Suprapubic skin (tissue), 4 donors: ENCODE measurements around the gene MRGPRF. TPM values are rescaled to one million over a fixed set of nuclear protein-coding genes. Genes with fewer than 3 reads are reported as not detected.

ENCODE experiments used
- DNase-seq, 2 donors: peaks; one replicate each; pipeline ENCODE4 v3.0.0-alpha.2; 2019; ENCODE audit warnings: low spot score in 2 of 2
- H3K27ac ChIP-seq: fragments of 200-600 bp; sonication (generic); one replicate; pipeline ENCODE4 v1.5.1; 2019
- H3K27me3 ChIP-seq: fragments of 200-600 bp; sonication (generic); one replicate; pipeline ENCODE4 v1.5.1; 2019
- H3K36me3 ChIP-seq: fragments of 200-600 bp; sonication (generic); one replicate; pipeline ENCODE4 v1.5.1; 2019
- H3K4me1 ChIP-seq: fragments of 200-600 bp; sonication (generic); one replicate; pipeline ENCODE4 v1.5.1; 2019
- H3K4me3 ChIP-seq: fragments of 200-600 bp; sonication (generic); one replicate; pipeline ENCODE4 v1.5.1; 2019; ENCODE audit warnings: mild to moderate bottlenecking
- H3K9me3 ChIP-seq: fragments of 200-600 bp; sonication (generic); one replicate; pipeline ENCODE4 v1.5.1; 2019
- CTCF ChIP-seq, 2 donors: fragments of 200-600 bp in 1 of 2; fragments of 450-650 bp in 1 of 2; sonication (generic) in 1 of 2; IDR thresholded peaks; one replicate each; pipeline ENCODE4 v1.5.1; 2016 to 2019; ENCODE audit warnings: antibody characterized with exemption in 2 of 2, mild to moderate bottlenecking in 1 of 2, moderate library complexity in 1 of 2
- EP300 ChIP-seq: sonication (generic); formaldehyde crosslinking; IDR thresholded peaks from one replicate; pipeline ENCODE4 v1.6.1; 2017; ENCODE audit warnings: antibody characterized with exemption
- POLR2A ChIP-seq, 2 donors: fragments of 450-650 bp; IDR thresholded peaks; one replicate each; pipeline ENCODE4 v1.6.1; 2017; ENCODE audit warnings: antibody characterized with exemption in 2 of 2, mild to moderate bottlenecking in 2 of 2, moderate library complexity in 2 of 2
- POLR2AphosphoS5 ChIP-seq, 3 donors: sonication (generic); formaldehyde crosslinking; IDR thresholded peaks; one replicate each; pipeline ENCODE4 v1.6.1; 2017; ENCODE audit warnings: antibody characterized with exemption in 3 of 3
- WGBS: methylation state at CpG from one replicate; pipeline ENCODE4 v1.1.5; 2018; 5-methylcytosine and 5-hydroxymethylcytosine counted together
- total RNA-seq, 4 donors: library from RNA; depleted of rRNA; stranded (reverse); fragments of >200 nt; gene quantifications; one replicate each; pipeline ENCODE4 v1.1.0, GENCODE V29; 2016

The MRGPRF gene
- total RNA-seq, 4 donors from 2014 or later, result 2.0 to 9.8 (median 4.8) TPM

GRCh38 chr11:69027704-69028372 is 14.8 kb upstream of the MRGPRF start:
- Histone ChIP-seq H3K4me1 (no peaks in the 10 kb centered on the region), H3K27me3 (no peaks in the 10 kb centered on the region), H3K4me3 (no peak overlapping the region), H3K27ac (no peak overlapping the region), H3K36me3 (no peaks in the 10 kb centered on the region), H3K9me3 (no peaks in the 10 kb centered on the region)
- TF ChIP-seq POLR2AphosphoS5 (IDR thresholded peaks at IDR 0.05), result no peak
- no peak for TF ChIP-seq POLR2A (IDR thresholded peaks at IDR 0.05)
- no peak for TF ChIP-seq CTCF (IDR thresholded peaks at IDR 0.05)
- no peak for TF ChIP-seq EP300
- DNase-seq, result no peak
- 77% methylated on average over 9 of the region's 9 CpGs for WGBS

GRCh38 chr11:69024509-69024908 is 11.5 kb upstream of the MRGPRF start:
- WGBS, result 92% methylated on average over 6 of the region's 6 CpGs
- no peaks in the 10 kb centered on the region for H3K36me3 ChIP-seq
- no peak for DNase-seq
- H3K27me3 ChIP-seq, result no peaks in the 10 kb centered on the region
- no peaks in the 10 kb centered on the region for H3K4me1 ChIP-seq
- H3K9me3 ChIP-seq, result no peaks in the 10 kb centered on the region
- H3K4me3 ChIP-seq, result no peak overlapping the region
- TF ChIP-seq CTCF (IDR thresholded peaks at IDR 0.05) (no peak), POLR2A (IDR thresholded peaks at IDR 0.05) (no peak), POLR2AphosphoS5 (IDR thresholded peaks at IDR 0.05) (no peak), EP300 (no peak)
- no peak overlapping the region for H3K27ac ChIP-seq

DNA sequence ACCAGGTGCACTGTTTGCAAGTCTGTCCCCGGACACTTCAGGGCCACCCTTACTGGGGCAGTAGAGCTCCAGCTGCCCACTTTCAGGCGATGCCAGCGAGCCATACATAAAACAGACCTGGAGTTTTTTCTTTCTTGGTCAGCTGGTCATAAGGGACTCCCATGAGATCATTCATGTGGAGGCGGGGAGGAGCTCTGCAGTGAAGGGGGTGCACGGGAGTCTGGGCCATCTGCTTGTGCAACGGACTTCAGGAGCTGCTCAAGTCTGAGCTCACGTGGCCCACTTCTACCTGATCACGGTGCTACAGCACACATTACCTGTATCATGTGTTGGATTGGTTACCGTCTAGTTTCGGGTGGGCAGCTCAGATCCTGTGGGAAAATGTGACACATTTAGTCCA is 9.2 kb upstream of the MRGPRF start:
- Histone ChIP-seq H3K4me3 (no peak overlapping the region), H3K27me3 (no peaks in the 10 kb centered on the region), H3K9me3 (no peaks in the 10 kb centered on the region), H3K27ac (no peak overlapping the region), H3K36me3 (no peaks in the 10 kb centered on the region), H3K4me1 (no peaks in the 10 kb centered on the region)
- 78% methylated on average over 10 of the region's 10 CpGs for WGBS
- no peak for DNase-seq
- no peak for TF ChIP-seq EP300
- TF ChIP-seq POLR2A (IDR thresholded peaks at IDR 0.05), result no peak
- TF ChIP-seq CTCF (IDR thresholded peaks at IDR 0.05), result no peak
- TF ChIP-seq POLR2AphosphoS5 (IDR thresholded peaks at IDR 0.05), result no peak

DNA sequence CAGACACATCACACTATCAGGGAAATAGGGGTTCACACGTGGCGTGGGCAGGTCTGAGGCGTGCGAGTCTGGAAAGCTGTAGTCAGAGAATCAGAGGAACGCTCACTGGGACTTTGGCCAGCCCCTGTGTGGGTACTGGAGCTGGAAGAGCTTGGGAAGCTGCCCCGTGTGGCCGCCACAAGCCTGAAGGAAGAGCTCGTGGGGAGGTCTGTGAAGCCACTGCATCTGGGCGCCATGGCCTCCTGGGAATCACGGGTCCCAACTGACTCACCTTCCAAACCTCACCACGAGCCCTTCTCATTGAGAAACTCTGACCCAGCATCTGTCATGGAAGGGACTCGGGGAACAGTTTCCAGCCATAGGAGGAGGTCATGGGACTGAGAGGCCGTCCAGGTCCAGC is 5.9 kb upstream of the MRGPRF start:
- no peak overlapping the region for H3K4me3 ChIP-seq
- no peaks in the 10 kb centered on the region for H3K9me3 ChIP-seq
- H3K27ac ChIP-seq, result no peak overlapping the region
- H3K36me3 ChIP-seq, result no peaks in the 10 kb centered on the region
- 66% methylated on average over 13 of the region's 13 CpGs for WGBS
- DNase-seq, result no peak
- TF ChIP-seq EP300 (no peak), POLR2AphosphoS5 (IDR thresholded peaks at IDR 0.05) (no peak), CTCF (IDR thresholded peaks at IDR 0.05) (no peak), POLR2A (IDR thresholded peaks at IDR 0.05) (no peak)
- H3K4me1 ChIP-seq, result peaks cover 4% of the 10 kb centered on the region
- peaks cover 10% of the 10 kb centered on the region for H3K27me3 ChIP-seq

DNA sequence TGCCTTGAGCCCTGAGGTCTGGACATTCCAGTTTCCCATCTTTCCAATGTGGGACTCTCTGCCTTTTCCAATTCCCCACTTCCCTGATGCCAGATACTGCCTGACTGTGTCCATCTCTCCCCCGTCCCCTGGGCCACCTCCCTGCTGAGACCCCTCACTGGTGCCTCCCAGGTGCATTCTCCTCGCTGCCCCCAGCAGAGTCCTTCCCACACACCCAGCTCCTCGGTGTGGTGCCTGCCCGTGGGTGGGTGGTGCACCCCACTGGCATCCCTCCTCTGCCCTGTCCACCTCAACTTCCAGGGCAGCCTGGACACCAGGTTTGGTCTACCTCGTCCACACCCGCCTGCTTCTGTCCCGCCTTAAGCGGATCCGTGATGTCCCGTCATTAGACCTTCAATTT is 4.9 kb upstream of the MRGPRF start:
- Histone ChIP-seq H3K27me3 (peaks cover 16% of the 10 kb centered on the region), H3K9me3 (no peaks in the 10 kb centered on the region), H3K4me3 (no peak overlapping the region), H3K4me1 (peaks cover 14% of the 10 kb centered on the region), H3K36me3 (no peaks in the 10 kb centered on the region), H3K27ac (no peak overlapping the region)
- no peak for DNase-seq
- TF ChIP-seq CTCF (IDR thresholded peaks at IDR 0.05) (no peak), POLR2AphosphoS5 (IDR thresholded peaks at IDR 0.05) (no peak), POLR2A (IDR thresholded peaks at IDR 0.05) (no peak), EP300 (no peak)
- 81% methylated on average over 10 of the region's 10 CpGs for WGBS
